Activated T-cell treated with anti-CD3 and anti-CD28 coated beads, Interleukin-2, amount 50 U/mL, for 4 hours (primary cell): ENCODE data around the gene FOXRED1. TPM values are rescaled to one million over a fixed set of nuclear protein-coding genes. Genes with fewer than 3 reads are reported as not detected.

Source experiments
- ATAC-seq, 2 donors: fragments of 200-7000 bp; cut with Tn5 transposase; one replicate each; pipeline ENCODE4 v1.10.0; 2021
- DNase-seq: peaks from one replicate; pipeline ENCODE4 v3.0.0-alpha.2; 2020
- H3K27me3 Mint-ChIP-seq: one replicate; pipeline ENCODE4 v1.8.0; 2021; ENCODE audit warnings: low read depth, mixed read lengths
- H3K36me3 Mint-ChIP-seq: one replicate; pipeline ENCODE4 v1.8.0; 2022; ENCODE audit warnings: mixed read lengths; ENCODE audit not compliant: insufficient read depth
- H3K4me1 Mint-ChIP-seq: one replicate; pipeline ENCODE4 v1.8.0; 2021; ENCODE audit warnings: low read depth, mixed read lengths
- H3K4me3 Mint-ChIP-seq: one replicate; pipeline ENCODE4 v1.8.0; 2021; ENCODE audit warnings: mild to moderate bottlenecking, moderate library complexity, mixed read lengths
- H3K9me3 Mint-ChIP-seq: one replicate; pipeline ENCODE4 v1.8.0; 2021; ENCODE audit warnings: mixed read lengths
- total RNA-seq, 3 donors: library from RNA; stranded (reverse); gene quantifications; one replicate each; pipeline ENCODE4 v1.2.1, GENCODE V29; 2021

The FOXRED1 gene
- total RNA-seq, 3 donors from 2014 or later = 51.2 to 55.5 (median 51.4) TPM

DNA sequence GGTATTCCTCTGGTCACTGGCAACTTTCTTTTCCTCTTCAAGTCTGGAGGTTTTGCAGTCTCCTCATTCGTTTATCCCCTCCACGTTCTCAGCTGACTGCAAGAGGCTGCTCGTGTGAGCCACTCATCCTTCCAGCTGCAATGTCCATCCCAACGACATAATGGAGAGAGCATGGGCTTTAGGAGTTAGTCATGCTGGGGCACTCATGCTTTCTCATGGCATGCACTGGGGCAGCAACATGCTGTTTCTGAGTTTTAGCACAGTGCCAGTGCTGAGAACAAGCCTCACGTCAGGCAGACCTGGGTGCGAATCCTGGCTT, 42.0 kb downstream of the FOXRED1 start:
- H3K4me3 Mint-ChIP-seq = no peak overlapping the region
- H3K36me3 Mint-ChIP-seq = peaks cover 35% of the 10 kb centered on the region
- peaks cover 4% of the 10 kb centered on the region for H3K9me3 Mint-ChIP-seq
- H3K4me1 Mint-ChIP-seq = peaks cover 29% of the 10 kb centered on the region
- ATAC-seq (no peak), DNase-seq (no peak)
- no peaks in the 10 kb centered on the region for H3K27me3 Mint-ChIP-seq

- ATAC-seq (no peak), DNase-seq (no peak)
- peaks cover 40% of the 10 kb centered on the region for H3K36me3 Mint-ChIP-seq
- H3K4me1 Mint-ChIP-seq = peaks cover 27% of the 10 kb centered on the region
- H3K4me3 Mint-ChIP-seq = no peak overlapping the region
- no peaks in the 10 kb centered on the region for H3K27me3 Mint-ChIP-seq
- peaks cover 10% of the 10 kb centered on the region for H3K9me3 Mint-ChIP-seq
These were observed 42.7 kb downstream of the FOXRED1 start for GRCh38 chr11:126311401-126312291.

DNA sequence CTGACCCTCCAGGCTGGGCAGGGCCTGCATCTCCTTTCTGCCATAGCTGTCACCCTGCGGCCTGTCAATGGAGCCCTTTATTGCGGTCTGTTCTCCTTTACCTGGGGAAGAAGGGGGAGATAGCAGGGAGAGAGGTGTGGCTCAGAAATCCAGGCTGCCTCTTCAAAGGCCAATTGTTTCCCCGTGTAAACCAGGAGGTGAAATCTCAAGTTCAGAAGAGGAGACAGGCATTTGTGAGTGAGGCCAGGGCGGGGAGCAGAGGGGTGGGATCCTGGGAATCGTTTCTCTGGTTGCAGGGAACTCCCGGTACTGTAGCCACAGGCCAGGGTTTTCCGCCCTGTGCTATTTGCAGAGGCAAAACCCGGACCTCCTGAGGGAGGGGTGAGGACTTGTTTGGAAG, 44.0 kb downstream of the FOXRED1 start:
- H3K36me3 Mint-ChIP-seq = peaks cover 42% of the 10 kb centered on the region
- H3K4me3 Mint-ChIP-seq = no peak overlapping the region
- DNase-seq = no peak
- H3K27me3 Mint-ChIP-seq = no peaks in the 10 kb centered on the region
- no peak for ATAC-seq
- peaks cover 10% of the 10 kb centered on the region for H3K9me3 Mint-ChIP-seq
- peaks cover 30% of the 10 kb centered on the region for H3K4me1 Mint-ChIP-seq

- peaks cover 35% of the 10 kb centered on the region for H3K4me1 Mint-ChIP-seq
- peaks cover 10% of the 10 kb centered on the region for H3K9me3 Mint-ChIP-seq
- ATAC-seq = no peak
- no peak for DNase-seq
- no peak overlapping the region for H3K4me3 Mint-ChIP-seq
- peaks cover 42% of the 10 kb centered on the region for H3K36me3 Mint-ChIP-seq
- no peaks in the 10 kb centered on the region for H3K27me3 Mint-ChIP-seq
These were observed 44.9 kb downstream of the FOXRED1 start for GRCh38 chr11:126313826-126314225.

DNA sequence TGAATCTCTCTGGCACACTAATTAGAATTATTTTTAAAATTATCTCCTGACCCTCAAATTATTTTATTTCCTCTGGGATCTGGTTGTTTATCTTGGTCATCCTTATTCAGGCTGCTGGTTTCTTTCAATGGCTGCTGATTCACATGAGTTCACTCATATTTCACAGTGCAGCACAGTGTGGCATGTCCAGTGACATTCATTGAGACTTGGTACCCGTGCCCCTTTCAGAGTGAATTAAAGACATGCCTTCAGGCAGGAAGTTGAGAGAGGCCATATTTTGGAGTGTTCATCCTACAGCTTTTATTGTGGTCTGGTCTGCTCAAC, 48.4 kb downstream of the FOXRED1 start:
- ATAC-seq = no peak
- Mint-ChIP-seq H3K27me3 (no peaks in the 10 kb centered on the region), H3K9me3 (peaks cover 10% of the 10 kb centered on the region), H3K36me3 (peaks cover 30% of the 10 kb centered on the region), H3K4me3 (no peak overlapping the region), H3K4me1 (peaks cover 39% of the 10 kb centered on the region)
- DNase-seq = no peak

- peak overlapping the region; percentile 59 for H3K4me3 Mint-ChIP-seq
- peaks cover 10% of the 10 kb centered on the region for H3K9me3 Mint-ChIP-seq
- peaks cover 30% of the 10 kb centered on the region for H3K36me3 Mint-ChIP-seq
- H3K4me1 Mint-ChIP-seq = peaks cover 39% of the 10 kb centered on the region
- no peaks in the 10 kb centered on the region for H3K27me3 Mint-ChIP-seq
- ATAC-seq (peak; percentile 62 to 68), DNase-seq (no peak)
These were observed 49.0 kb downstream of the FOXRED1 start for GRCh38 chr11:126317756-126318573.

DNA sequence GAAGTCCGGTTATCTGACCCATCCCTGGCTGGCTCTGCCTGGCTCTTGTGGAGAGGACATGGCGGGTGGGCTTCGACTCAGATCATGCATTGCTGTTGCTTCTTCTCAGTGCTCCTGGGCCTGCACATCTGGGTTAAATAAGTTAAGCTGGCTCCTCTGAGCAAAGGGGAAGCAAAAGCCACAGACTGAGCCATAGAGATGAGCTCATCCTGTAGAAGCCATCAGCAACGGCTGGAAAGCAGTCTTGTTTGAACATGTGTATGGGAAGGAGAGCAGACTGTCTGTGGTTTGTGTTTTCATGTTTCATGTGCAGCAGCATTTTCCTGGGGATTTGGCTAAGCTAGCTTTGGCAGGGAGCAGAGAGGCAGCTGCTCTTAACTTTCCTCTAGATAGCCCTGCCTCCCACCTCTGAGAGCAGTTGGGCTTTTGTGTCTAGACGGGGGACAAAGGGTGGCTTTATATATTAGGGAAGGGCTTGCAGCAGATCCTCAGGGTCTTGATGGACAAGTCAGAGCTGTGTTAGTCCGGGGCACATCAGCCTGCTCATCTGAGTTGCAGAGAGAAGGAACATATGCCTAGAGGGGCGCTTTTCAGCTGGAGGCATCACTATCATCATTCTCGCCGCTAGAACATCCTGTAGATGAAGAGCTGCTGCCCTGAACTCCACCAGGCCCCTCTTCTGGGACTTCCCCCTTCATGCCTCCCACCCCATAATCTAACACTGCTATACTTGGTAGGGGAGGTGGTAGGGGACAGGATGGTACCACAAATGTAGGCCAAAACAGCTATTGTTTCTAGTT, 49.8 kb downstream of the FOXRED1 start:
- H3K4me1 Mint-ChIP-seq = peaks cover 39% of the 10 kb centered on the region
- ATAC-seq = peak; percentile 70 to 78
- peaks cover 26% of the 10 kb centered on the region for H3K36me3 Mint-ChIP-seq
- DNase-seq = no peak
- H3K27me3 Mint-ChIP-seq = no peaks in the 10 kb centered on the region
- peaks cover 10% of the 10 kb centered on the region for H3K9me3 Mint-ChIP-seq
- H3K4me3 Mint-ChIP-seq = peak overlapping the region; percentile 9

GRCh38 chr11:126319374-126319740, 50.4 kb downstream of the FOXRED1 start:
- ATAC-seq (no peak), DNase-seq (no peak)
- H3K27me3 Mint-ChIP-seq = no peaks in the 10 kb centered on the region
- peaks cover 6% of the 10 kb centered on the region for H3K9me3 Mint-ChIP-seq
- peaks cover 20% of the 10 kb centered on the region for H3K36me3 Mint-ChIP-seq
- peaks cover 39% of the 10 kb centered on the region for H3K4me1 Mint-ChIP-seq
- no peak overlapping the region for H3K4me3 Mint-ChIP-seq

DNA sequence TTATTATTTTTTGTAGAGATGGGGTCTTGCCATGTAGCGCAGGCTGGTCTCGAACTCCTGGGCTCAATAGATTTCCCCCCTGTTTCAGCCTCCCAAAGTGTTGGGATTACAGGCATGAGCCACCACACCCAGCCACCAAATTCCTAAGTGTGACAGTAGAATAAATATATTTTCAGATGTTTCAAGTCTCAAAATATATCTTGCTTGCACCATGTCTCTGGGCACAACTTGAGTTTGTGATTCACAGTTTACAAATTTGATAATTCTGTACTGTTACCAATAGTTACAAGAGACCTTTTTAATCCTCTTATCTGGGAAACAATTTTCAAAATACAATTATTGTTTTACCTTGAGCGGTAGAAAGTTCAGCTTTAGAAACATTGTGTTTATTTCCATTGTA, 54.0 kb downstream of the FOXRED1 start:
- Mint-ChIP-seq H3K4me1 (peaks cover 32% of the 10 kb centered on the region), H3K27me3 (no peaks in the 10 kb centered on the region), H3K4me3 (no peak overlapping the region), H3K36me3 (peaks cover 4% of the 10 kb centered on the region), H3K9me3 (no peaks in the 10 kb centered on the region)
- no peak for DNase-seq
- no peak for ATAC-seq

- peaks cover 14% of the 10 kb centered on the region for H3K36me3 Mint-ChIP-seq
- no peak for DNase-seq
- no peak overlapping the region for H3K4me3 Mint-ChIP-seq
- H3K4me1 Mint-ChIP-seq = peaks cover 13% of the 10 kb centered on the region
- ATAC-seq = no peak
- no peaks in the 10 kb centered on the region for H3K9me3 Mint-ChIP-seq
- H3K27me3 Mint-ChIP-seq = no peaks in the 10 kb centered on the region
These were observed 58.5 kb downstream of the FOXRED1 start for GRCh38 chr11:126327281-126328000.

Other genes starting within 250 kb of the FOXRED1 start
- gene CDON, start 206.3 kb upstream of the FOXRED1 start, total RNA-seq = 1 to 10 TPM; 3.3 to 5.1 (median 3.9) TPM
- 10 to 100 TPM; 51.0 to 52.0 (median 51.4) TPM for gene RPUSD4, start 57.5 kb upstream of the FOXRED1 start, total RNA-seq
- gene FAM118B, start 57.4 kb upstream of the FOXRED1 start, total RNA-seq = 10 to 100 TPM; 15.9 to 18.6 (median 17.0) TPM
- gene SRPRA, start 259 bp upstream of the FOXRED1 start, total RNA-seq = 100 to 1,000 TPM; 213 to 222 (median 214) TPM
- gene TIRAP, start 13.9 kb downstream of the FOXRED1 start, total RNA-seq = 1 to 10 TPM; 4.8 to 6.4 (median 5.4) TPM
- 10 to 100 TPM; 31.4 to 37.6 (median 37.5) TPM for gene DCPS, start 34.9 kb downstream of the FOXRED1 start, total RNA-seq
- gene ST3GAL4, start 86.5 kb downstream of the FOXRED1 start, total RNA-seq = 1 to 10 TPM; 7.7 to 8.2 (median 7.9) TPM